ENCODE measurements around the gene HSPD1.

GRCh38 chr2:197502685-197503084 is 3.0 kb upstream of the HSPD1 start:
- TF ChIP-seq JUN (CRISPR knock-in tag; IDR thresholded peaks at IDR 0.05) (no peak), ZNF423 (CRISPR knock-in tag; IDR thresholded peaks at IDR 0.05) (no peak), ZNF281 (CRISPR knock-in tag; IDR thresholded peaks at IDR 0.05) (no peak), CTCF (IDR thresholded peaks at IDR 0.05) (no peak), USF1 (CRISPR knock-in tag; IDR thresholded peaks at IDR 0.05) (no peak)
